Ectodermal cell (in vitro differentiated cells): Measurements from ENCODE around the gene UBD. TPM values are rescaled to one million over a fixed set of nuclear protein-coding genes. Genes with fewer than 3 reads are reported as not detected.

ENCODE experiments used
- H3K27ac ChIP-seq: 2 replicates; pipeline ENCODE4 v1.7.0; 2013; ENCODE audit warnings: mild to moderate bottlenecking, low read depth, low read length; ENCODE audit not compliant: insufficient read depth, poor library complexity, severe bottlenecking
- H3K27me3 ChIP-seq: 2 replicates; pipeline ENCODE4 v1.7.0; 2013; ENCODE audit warnings: mild to moderate bottlenecking, low read length; ENCODE audit not compliant: insufficient read depth, control insufficient read depth, poor library complexity, severe bottlenecking
- H3K36me3 ChIP-seq: one replicate; pipeline ENCODE4 v1.7.0; 2013; ENCODE audit warnings: low read length; ENCODE audit not compliant: control insufficient read depth, insufficient read depth
- H3K4me1 ChIP-seq: one replicate; pipeline ENCODE4 v1.7.0; 2013; ENCODE audit warnings: low read length; ENCODE audit not compliant: control insufficient read depth, insufficient read depth
- H3K4me3 ChIP-seq: 2 replicates; pipeline ENCODE4 v1.7.0; 2013; ENCODE audit warnings: low read depth, low read length, control low read depth; ENCODE audit not compliant: insufficient read depth
- H3K9me3 ChIP-seq: 2 replicates; pipeline ENCODE4 v1.7.0; 2013; ENCODE audit warnings: mild to moderate bottlenecking, low read length, moderate library complexity; ENCODE audit not compliant: control insufficient read depth
- WGBS, 2 experiments: methylation state at CpG; one replicate each; pipeline ENCODE4 v1.1.7; 2013; ENCODE audit warnings: missing lambda C conversion rate in 2 of 2; 5-methylcytosine and 5-hydroxymethylcytosine counted together
- polyA plus RNA-seq, 4 experiments: library from polyadenylated mRNA; stranded (reverse); fragments of 50-300 nt; gene quantifications; one replicate each; pipeline ENCODE4 v1.2.3, GENCODE V29; 2013

Gene UBD
- polyA plus RNA-seq (2013, experiment 1 of 4), result not detected
- polyA plus RNA-seq (2013, experiment 2 of 4), result not detected
- not detected for polyA plus RNA-seq (2013, experiment 3 of 4)
- polyA plus RNA-seq (2013, experiment 4 of 4), result 0.20 TPM

DNA sequence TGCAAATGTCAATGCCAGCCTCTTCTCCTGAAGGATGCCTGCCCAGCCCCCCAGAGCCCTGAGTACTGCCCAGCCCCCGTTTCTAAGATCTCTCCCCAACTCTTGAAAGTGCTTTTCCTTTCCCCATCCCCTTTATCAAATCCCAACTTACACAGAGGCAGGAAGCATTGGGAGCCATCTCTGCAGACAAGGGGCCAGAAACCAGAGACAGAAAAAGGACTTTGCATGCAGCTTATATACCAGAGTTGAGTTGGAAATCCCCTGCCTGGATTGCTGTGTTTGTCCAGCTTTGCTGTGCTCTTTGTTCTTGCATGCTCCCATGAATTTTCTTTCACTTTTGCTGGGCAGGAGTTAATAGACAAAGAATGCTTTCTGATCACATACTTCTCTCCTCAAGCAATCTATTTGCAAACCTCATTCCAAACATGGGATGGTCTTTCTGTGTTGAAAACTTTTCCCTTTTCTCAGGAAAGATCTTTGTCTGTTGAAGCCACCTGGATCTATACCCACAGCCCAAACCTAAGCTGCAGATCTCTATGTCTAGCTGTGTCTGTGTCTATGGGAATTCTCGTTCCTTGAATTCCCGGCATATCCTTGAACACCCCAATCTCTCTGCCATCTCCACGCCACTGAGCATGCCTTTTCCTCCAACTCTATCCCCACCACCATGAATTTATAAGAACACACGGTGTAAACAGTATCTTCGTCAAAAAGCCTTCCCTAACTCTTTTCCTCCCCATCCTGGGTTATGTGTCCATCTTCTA lies at the start of gene UBD:
UBD (minus strand) TSS at position 209 of the 764 bp plus-strand sequence; CDS start at position 178, 31 bp downstream.
- Histone ChIP-seq H3K4me1 (no peaks in the 10 kb centered on the region), H3K27me3 (peaks cover 22% of the 10 kb centered on the region), H3K4me3 (no peak within 1 kb of the TSS), H3K36me3 (no peaks in the 10 kb centered on the region), H3K9me3 (no peaks in the 10 kb centered on the region), H3K27ac (no peak within 1 kb of the TSS)
- 90 to 91% methylated on average over 6 of the region's 6 CpGs for WGBS, 2 experiments

DNA sequence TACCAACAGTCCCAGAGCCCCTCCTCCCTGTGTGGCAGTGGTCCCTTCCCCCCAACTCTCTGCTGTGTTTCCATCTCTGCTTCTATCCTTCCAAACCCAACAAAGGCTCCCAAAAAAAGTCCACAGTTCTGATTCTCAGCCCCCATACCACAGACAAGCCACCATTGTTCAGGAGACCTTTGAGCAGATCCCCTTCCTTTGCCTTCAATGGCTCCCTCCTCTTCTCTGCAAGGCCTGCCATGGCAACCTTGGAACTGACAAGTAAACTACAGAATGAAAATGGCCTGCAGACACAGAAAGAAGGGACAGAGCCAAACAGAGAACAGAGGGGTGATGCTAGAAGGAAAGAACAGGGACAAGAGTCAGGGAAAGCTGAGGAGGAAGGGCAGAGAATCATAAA lies 48.6 kb upstream of the UBD start:
- Histone ChIP-seq H3K9me3 (no peaks in the 10 kb centered on the region), H3K36me3 (peaks cover 60% of the 10 kb centered on the region)

DNA sequence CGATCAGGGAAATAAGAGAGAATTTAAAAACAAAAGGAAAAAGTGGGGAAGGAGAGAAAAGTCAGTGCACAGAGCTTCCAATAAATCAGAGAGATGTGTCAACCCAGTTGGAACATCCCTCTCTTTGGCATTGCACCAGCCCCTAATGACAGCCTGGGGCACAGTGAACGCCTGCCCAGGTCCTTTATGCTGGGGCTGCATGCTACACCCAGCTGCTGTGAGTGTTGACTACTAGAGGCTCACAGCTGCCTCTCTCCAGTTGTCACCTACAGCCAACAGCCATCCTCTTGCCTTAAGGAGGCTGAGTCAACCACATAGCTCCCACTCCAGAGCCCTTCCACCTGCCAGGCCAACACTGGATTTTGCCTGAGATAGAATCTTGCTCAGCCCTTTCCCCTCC lies 44.4 kb upstream of the UBD start:
- H3K27me3 ChIP-seq, result no peaks in the 10 kb centered on the region
- H3K9me3 ChIP-seq, result no peaks in the 10 kb centered on the region
- peaks cover 51% of the 10 kb centered on the region for H3K36me3 ChIP-seq
- H3K4me3 ChIP-seq, result no peak overlapping the region
- H3K27ac ChIP-seq, result no peak overlapping the region
- peaks cover 14% of the 10 kb centered on the region for H3K4me1 ChIP-seq
- WGBS, 2 experiments, result 89 to 91% methylated on average over 2 of the region's 2 CpGs

More for the DNA sequence above, 48.6 kb upstream of the UBD start:
- Histone ChIP-seq H3K27me3 (no peaks in the 10 kb centered on the region), H3K4me1 (peaks cover 7% of the 10 kb centered on the region), H3K27ac (no peak overlapping the region), H3K4me3 (no peak overlapping the region)

DNA sequence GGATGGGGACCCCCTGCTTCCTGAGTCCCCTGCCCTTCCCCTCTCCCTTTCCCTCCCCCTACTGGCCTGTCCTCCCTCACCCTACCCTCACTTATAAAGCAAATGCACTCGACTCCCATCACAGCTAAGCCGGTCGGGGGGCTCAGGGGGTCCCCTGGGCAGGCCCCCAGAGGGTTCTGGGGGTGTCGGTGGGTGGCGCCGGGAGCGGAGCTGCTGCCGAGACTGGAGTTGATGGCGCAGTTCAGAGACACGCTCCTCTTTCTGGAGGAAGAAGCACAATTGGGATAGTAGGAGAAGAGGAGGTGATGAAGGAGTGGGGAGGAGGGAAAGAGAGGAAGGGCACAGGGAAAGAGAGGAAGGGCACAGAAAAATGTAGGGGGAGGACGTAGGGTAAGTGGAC lies 43.9 kb upstream of the UBD start:
- H3K4me3 ChIP-seq, result no peak overlapping the region
- H3K27me3 ChIP-seq, result no peaks in the 10 kb centered on the region
- H3K4me1 ChIP-seq, result peaks cover 14% of the 10 kb centered on the region
- H3K27ac ChIP-seq, result no peak overlapping the region
- 83 to 90% methylated on average over 11 of the region's 11 CpGs for WGBS, 2 experiments
- H3K36me3 ChIP-seq, result peaks cover 51% of the 10 kb centered on the region
- H3K9me3 ChIP-seq, result no peaks in the 10 kb centered on the region

DNA sequence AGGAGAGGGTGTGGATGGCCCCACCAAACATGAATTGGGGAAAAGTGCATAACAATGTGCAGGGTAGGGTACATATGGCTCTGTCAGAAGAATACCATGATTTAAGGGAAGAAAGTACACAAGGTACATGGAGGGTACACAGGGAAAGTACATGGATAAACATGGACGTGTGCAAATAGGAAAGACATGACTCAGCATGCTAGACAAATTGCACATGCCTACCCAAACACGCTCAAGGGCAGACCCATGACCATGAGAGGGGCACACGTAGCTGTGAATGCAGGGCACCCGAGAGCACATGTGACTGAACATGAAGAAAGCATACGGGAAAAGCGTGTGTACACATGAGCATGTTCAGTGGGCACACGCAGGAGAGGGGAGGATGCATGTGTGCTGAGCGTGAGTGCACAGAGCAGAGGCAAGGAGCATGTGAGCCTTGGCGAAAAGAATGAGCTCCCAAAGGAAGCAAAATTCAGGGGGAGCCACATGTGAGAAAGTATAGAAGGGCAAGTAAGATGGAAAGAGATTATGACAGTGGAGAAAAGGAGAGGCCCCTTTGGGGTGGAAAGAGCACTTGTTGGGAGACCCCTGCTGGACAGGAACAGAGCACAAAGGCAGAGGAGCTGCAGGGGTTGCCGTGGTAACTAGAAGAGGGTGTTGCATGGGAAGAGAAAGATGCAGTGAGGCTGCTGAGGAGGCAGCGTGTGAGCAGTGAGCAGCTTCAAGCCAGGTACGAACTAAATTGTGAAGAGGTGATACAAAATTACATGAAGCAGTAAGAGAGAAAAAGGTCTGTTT lies 43.2 kb upstream of the UBD start:
- Histone ChIP-seq H3K4me3 (no peak overlapping the region), H3K27ac (no peak overlapping the region), H3K9me3 (no peaks in the 10 kb centered on the region), H3K36me3 (peaks cover 51% of the 10 kb centered on the region), H3K27me3 (no peaks in the 10 kb centered on the region), H3K4me1 (peaks cover 14% of the 10 kb centered on the region)
- WGBS, 2 experiments, result 81% methylated on average over 12 of the region's 12 CpGs

DNA sequence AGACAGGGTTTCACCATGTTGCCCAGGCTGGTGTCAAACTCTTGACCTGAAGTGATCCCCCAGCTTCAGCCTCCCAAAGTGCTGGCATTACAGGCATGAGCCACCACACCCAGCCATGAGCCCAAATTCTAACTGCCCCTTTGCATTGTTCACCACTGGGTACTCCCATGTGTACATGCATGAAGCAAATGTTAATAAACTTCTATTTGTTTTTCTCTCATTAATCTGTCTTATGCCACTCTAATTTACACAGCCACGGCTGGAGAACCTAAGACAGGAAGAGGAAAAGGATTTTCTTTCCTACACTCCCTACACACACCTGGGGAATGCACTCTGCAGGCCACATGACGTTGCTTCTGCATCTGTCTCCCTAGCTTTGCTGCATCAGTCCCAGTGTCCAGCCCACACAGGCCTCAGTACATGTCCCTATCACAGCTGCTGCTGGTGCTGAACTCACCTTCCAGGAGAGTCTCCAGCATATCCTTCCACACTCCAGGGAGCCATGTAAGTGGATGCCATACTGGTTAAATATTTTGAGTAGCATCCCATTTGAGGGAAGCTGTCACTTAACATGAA lies 38.7 kb upstream of the UBD start:
- 82 to 83% methylated on average over 2 of the region's 2 CpGs for whole genome bisulfite sequencing, 2 experiments
- H3K4me3 ChIP-seq, result no peak overlapping the region
- H3K9me3 ChIP-seq, result no peaks in the 10 kb centered on the region

DNA sequence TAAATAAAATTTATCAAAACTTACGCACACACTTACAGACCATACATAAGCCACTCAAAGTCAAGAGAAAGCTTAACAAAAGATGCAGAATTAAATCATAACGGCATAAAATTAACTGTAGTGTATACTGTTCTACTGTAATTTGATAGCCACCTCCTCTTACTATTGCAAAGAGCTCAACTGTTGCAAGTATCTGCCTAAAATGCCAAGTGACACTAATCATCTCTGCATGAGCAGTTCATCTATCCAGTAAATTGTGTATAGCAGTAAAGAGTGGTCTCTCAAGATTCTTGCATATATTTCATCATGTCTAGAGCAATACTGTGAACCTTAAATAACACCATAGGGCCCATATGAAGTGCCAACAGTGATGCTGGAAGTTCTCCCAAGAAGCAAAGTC lies 37.7 kb upstream of the UBD start:
- Histone ChIP-seq H3K9me3 (no peaks in the 10 kb centered on the region), H3K27me3 (no peaks in the 10 kb centered on the region), H3K36me3 (peaks cover 7% of the 10 kb centered on the region), H3K4me3 (no peak overlapping the region), H3K27ac (no peak overlapping the region), H3K4me1 (no peaks in the 10 kb centered on the region)
- whole genome bisulfite sequencing, 2 experiments, result 100% methylated on average over 1 to 2 of the region's 2 CpGs

More for the DNA sequence above, 38.7 kb upstream of the UBD start:
- H3K27ac ChIP-seq, result no peak overlapping the region
- no peaks in the 10 kb centered on the region for H3K27me3 ChIP-seq
- peaks cover 8% of the 10 kb centered on the region for H3K4me1 ChIP-seq
- peaks cover 14% of the 10 kb centered on the region for H3K36me3 ChIP-seq

DNA sequence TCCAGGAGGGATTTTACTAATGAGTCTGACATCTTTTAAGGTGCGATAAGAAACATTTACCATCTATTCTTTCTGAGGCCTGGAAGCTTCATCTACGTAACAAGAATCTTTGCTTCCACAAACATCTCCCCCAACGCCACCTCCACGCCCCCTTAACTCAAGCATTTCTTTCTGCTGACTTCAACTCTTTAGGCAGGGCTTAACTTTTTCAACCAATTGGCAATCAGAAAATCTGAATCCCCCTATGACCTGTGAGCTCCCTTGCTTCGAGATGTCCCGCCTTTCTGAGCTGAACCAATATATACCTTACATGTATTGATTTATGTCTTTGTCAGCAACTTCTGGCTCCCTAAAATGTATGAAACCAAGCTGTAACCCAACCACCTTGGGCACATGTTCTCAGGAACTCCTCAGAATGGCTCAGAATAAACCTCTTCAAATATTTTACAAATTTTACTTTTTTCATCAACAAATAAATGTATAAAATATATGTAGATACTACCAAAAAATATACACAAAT lies 36.9 kb upstream of the UBD start:
- Histone ChIP-seq H3K9me3 (no peaks in the 10 kb centered on the region), H3K4me1 (no peaks in the 10 kb centered on the region), H3K27ac (no peak overlapping the region), H3K27me3 (no peaks in the 10 kb centered on the region), H3K4me3 (no peak overlapping the region), H3K36me3 (no peaks in the 10 kb centered on the region)
- 86 to 89% methylated on average over 6 of the region's 6 CpGs for WGBS, 2 experiments

DNA sequence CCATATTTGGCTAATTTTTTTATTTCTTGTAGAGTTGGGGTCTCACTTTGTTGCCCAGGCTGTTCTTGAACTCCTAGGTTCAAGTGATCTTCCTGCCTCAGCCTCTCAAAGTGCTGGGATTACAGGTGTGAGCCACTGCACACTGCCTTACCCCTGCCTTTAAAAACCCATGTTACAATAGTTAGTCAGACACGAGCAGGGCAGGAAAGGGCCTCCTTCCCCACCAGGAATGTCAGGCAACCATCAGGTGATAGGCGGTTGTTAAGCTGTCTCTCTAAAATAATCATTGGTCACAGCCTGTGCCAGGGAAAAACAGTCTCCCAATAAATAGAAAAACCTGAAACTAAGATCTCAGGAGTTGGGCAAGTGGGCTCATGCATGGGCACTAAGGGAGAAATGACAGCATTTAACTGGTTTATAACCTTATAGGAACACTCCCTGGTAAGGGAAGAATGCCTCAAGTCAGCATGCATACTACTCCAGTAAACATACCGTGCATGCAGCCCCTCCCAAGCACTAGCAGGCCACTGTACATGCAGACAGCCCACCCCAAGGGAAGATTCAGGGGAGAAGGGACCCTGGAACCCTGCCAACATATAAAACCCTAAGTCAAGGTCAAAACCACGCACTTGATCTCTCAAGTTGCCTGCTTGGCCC lies 33.8 kb upstream of the UBD start:
- H3K27me3 ChIP-seq, result no peaks in the 10 kb centered on the region
- no peaks in the 10 kb centered on the region for H3K9me3 ChIP-seq
- H3K36me3 ChIP-seq, result no peaks in the 10 kb centered on the region
- no peak overlapping the region for H3K4me3 ChIP-seq
- WGBS, 2 experiments, result 81 to 84% methylated on average over 4 of the region's 4 CpGs
- H3K4me1 ChIP-seq, result no peaks in the 10 kb centered on the region
- no peak overlapping the region for H3K27ac ChIP-seq
